Middle frontal gyrus (tissue), 1 donor: ENCODE data around the gene ENG.
"Not testable (repeated sequence)": the region's sequence is repeated elsewhere in the genome, so short reads cannot be mapped to it uniquely, and the experiment has no call there.

Experiments used
- DNase-seq: peaks from one replicate; pipeline ENCODE4 v3.0.0-alpha.2; 2015; ENCODE audit warnings: low spot score; ENCODE audit errors: extremely low spot score

ENG gene

DNA sequence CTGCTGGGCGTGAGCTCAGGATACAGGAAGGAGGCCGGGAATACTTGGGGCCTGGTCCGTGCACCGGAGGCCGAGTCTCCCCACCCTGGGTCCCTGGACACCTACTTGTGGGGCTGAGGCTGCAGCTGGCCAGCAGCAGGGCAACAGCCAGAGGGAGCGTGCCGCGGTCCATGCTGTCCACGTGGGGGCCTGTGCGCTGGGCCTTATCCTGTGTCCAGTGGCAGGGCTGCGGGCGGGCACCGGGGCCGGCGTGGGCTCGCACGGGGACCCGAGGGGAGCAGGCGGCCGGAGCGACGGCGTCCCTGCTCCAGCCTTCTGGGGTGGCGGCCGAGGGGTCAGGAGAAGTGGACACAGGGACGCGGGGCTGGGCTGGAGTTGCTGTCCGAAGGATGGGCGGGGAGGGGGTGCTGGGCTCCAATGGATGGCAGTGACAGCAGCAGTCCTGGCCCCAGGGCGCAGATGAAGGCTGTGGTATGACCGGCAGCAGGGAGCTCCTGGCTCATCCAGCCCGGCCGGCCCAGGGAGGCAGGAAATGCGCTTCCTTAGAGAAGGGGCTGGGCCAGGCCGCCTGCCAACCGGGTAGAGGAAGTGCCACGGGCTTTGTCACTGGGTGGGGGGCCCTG is at the start of gene ENG:
TSS of gene ENG (minus strand) at position 475 of the 623 bp plus-strand sequence. CDS start at position 172, 303 bp downstream.
- DNase-seq, result no peak

- no peak for DNase-seq
Observed at GRCh38 chr9:127903557-127904475, 49.4 kb upstream of the ENG start.

DNA sequence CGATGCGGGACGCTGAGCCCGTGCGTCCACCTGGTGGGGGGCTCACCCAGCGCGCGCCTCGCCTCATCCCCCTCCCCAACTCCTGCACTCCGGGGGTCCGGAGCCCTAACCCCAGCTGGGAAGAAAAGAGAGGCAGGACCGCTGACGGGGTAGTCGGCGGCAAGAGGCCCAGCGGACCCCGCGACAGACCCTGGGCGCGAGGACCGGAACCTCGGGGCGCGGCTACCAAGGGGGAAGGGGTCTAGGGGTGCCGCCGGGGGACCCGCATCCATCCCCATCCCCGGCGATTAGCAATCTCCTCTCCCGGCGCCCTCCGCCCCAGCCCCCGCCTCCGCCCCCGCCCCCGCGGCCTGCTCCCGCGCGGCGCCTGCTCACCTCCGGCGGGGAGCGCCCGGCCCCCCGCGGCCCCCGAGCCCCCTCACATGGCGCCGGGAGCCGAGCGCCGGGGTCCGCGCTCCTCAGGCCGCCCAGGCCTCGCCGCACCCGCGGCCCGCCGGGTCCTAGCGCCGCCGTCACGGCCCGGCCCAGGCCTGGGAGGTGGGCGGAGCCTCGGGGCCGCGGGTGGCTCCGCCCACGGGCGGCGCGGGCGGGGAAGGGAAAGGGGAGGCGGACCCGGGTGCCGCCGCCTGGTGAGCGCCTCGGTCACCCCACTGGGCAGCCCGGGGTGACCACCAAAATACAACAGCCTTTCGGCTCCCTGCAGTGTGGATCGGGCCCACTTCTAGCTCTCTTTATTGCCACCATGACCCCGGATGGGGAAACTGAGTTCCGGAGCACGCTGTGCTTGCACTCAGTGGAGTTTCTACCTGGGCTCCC is 44.9 kb upstream of the ENG start, which contains the start of gene ST6GALNAC6:
TSS of gene ST6GALNAC6 (minus strand) at position 476 of the 816 bp plus-strand sequence. CDS start 1,622 bp downstream, outside the sequence.
- peak; percentile 65 for DNase-seq

- DNase-seq, result no peak
Observed at GRCh38 chr9:127898433-127899127, 44.1 kb upstream of the ENG start.

GRCh38 chr9:127897193-127897692 is 42.8 kb upstream of the ENG start:
- DNase-seq, result no peak

DNA sequence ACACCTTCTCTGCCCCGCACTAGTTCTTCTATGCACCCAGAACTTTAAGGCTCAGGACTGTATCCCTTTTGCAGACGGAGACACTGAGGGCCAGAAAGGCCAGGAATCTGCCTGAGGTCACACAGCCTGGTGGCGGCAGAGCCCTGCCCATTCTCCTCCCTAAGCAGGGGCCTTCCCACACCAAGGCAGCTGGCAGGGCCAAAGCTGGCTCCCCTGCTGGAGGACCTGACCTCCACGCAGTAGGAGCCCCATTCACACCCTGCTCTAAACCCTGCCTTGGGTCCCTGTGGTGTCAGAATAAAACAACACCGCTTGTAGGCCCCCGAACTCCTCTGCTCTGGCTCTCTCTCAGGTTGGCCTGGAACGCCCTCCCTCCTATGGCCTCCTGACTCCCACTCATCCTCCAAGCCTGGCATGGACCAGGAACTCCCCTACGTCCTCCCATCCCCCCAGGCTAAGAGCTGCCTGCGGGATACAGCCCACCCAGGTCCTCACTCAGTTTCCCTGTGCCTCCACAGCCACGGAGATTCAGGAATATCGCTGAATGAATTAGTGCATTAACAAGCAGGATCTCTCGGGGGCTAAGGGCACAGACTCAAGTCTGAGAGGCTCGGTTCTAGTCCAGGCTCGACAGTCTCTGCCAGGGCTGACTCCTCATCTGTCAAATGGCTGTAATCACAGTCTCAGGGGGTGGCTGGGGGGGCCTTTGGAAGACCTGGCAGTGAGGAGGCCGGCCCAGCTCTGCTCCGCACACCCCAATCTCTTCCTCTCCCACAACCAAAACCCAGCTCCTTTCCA is 42.1 kb upstream of the ENG start:
- DNase-seq, result no peak

DNA sequence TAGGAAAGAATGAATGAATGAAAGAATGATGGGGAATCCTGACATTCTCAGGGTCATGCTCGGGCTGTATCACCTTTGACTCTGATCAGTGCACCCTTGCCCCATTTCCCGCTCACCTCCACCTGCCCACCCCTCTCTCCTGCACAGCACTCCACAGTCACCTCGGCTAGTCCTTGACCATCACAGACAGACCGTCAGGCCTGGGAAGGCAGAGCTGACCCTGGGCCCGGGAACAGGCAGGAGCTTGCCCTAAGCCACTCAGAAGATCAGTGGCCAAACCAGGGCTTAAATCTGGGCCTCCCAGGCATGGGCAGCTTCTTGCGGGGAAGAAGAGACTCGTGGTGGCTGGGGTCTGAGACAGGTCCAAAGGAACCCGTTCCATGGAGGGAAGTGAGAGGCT is 41.4 kb upstream of the ENG start:
- DNase-seq, result no peak

GRCh38 chr9:127893392-127893791 is 38.9 kb upstream of the ENG start:
- peak; percentile 52 for DNase-seq

DNA sequence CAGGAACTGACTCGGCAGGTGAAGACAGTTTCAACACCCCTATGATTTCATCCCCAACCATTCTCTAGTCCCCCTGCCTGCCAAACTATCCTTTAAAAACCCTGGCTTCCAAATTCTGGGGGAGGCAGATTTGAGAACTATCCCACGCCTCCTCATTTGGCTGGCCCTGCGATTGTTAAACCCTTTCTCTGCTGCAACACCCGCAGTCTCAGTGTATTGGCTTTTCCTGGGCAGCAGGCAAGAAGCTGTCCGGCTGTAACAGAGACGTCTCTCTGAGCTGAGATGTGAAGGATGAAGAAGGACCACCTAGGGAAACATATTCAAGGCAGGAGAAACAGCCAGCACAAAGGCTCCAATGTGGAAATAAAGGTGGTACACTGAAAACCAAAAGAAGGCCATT is 38.4 kb upstream of the ENG start:
- no peak for DNase-seq

- DNase-seq, result no peak
Observed at GRCh38 chr9:127890053-127890452, 35.6 kb upstream of the ENG start.

- DNase-seq, result no peak
Observed at GRCh38 chr9:127887792-127888191, 33.3 kb upstream of the ENG start.

GRCh38 chr9:127886401-127886972 is 32.0 kb upstream of the ENG start:
- no peak for DNase-seq

GRCh38 chr9:127885508-127886281 is 31.2 kb upstream of the ENG start:
- DNase-seq, result no peak

DNA sequence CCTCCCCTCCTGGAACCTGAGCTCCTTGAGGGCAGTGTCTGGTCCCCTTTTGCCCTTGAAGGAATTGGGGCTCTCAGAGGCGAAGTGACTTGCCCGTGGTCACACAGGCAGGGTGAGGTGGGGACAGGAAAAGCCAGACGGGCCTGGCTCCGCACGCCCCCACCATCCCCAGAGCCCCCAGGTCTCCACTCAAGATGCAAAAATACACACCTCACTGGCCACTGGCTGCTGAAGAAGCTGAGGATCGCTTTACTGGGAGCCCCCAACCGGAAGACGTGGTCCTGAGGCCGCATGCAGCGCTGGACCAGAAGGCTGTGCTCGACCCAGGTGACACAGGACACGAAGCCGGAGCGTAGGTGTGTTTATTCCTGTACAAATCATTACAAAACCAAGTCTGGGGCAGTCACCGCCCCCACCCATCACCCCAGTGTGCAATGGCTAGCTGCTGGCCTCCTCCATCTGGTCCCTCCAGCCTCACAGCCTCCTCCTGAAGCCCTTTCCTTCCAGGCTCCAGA is 30.6 kb upstream of the ENG start:
- DNase-seq, result no peak

DNA sequence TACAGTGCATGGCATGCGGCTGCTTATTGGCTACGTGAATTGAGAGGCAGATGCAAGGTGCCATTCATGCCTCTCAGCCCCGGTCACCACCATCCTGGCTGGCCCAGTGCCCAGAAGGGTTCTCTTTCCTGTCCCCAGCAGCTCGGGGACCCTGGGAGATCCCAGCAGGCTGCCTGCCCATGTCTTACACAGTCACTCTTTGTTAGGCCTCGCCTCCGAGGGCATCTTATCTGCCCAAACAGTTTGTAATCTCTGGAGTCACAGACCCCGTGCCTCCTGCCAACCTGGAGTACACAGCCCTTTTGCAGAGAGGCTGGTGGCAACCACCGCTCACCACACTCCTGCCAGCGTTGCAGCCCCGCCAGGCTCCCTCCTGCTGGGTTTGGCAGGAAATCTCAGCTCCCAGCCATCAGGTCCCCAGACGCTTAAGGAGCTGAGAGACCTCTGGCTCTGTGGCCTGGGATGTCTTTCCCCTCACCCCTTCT is 30.0 kb upstream of the ENG start:
- DNase-seq, result no peak

DNA sequence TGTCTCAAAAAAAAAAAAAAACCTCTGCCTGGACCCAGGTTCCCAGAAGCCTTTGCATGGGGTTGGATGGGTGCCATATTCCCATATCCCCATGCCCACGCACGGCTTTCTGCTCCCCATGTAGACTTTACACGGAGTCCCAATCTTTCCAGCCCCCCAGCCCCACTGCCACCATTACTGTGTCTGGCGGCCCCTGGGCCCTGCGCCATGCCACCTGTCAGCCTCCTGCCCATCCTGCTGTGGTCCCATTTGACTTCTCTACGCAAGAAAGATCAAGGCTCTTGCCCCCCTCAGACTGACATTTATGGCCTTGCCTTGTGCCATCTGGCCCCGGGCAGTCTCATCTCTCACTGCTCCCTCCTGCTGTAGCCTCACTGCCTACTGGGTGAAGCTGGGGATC is 29.5 kb upstream of the ENG start:
- DNase-seq, result no peak

GRCh38 chr9:127881715-127882114 is 27.3 kb upstream of the ENG start:
- not testable (repeated sequence) for DNase-seq

DNA sequence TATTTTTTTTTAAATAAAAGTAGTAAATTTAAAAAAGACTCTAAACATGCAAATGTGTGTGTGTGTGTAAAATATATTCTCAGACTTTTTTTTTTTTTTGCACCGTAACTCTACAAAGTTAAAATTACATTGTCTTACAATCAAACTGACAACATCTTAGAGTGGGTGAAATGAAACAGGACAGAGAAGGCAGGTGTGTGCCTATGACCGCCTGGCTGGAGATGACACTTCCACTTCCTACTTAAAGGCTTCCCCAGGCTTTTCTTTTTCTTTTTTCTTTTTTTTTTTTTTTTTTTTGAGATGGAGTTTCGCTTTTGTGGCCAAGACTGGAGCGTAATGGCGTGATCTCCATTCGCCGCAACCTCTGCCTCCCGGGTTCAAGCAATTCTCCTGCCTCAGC is 25.7 kb upstream of the ENG start:
- DNase-seq, result no peak
